Measurements from ENCODE around the gene SHISA3. TPM values are rescaled to one million over a fixed set of nuclear protein-coding genes. Genes with fewer than 3 reads are reported as not detected.

SHISA3 gene
- total and polyA plus RNA-seq, 2 of the 13 experiments (the other 11 are each of a cell fraction or from before 2014, with no cell fraction given) = not detected

DNA sequence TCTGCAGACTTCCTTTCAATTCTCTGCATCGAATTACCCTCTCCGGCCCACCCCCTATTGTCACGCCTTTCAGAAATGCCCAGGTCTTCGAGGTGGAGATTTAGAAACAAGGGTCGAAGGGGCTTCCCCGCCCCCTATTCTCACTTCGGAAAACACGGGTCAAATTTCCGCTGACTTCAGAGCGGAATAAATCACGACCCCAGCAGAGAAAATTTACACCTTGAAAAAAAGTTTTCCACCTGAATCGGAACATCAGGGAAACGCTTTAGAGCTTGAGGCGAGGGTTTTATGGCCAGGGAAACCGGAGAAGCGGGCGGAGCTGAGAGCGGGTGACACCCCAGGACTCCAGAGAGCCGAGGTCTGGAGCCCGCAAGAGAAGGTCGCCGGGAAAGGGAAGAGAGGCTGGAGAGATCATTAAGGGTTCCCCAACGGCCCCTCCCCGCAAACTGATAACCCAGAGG is 1.6 kb downstream of the SHISA3 start:
- H3K27me3 ChIP-seq (ENCODE audit: control insufficient read depth in 1 of 2, insufficient read depth in 2 of 2, low read length in 2 of 2) = peaks cover 2 to 51% of the 10 kb centered on the region in 2 experiments
- WGBS (ENCODE audit: low lambda C conversion rate) = 36% methylated on average over 23 of the region's 24 CpGs
- H3K9ac ChIP-seq (ENCODE audit: insufficient read depth, low read depth, low read length) = no peak overlapping the region
- intact Hi-C loops (cut with micrococcal nuclease; ENCODE audit: unreplicated experiment) = no loop called here
- no peaks in the 10 kb centered on the region for H3K79me2 ChIP-seq (ENCODE audit: insufficient read depth, low read length)
- in situ Hi-C loops (cut with HindIII; ENCODE audit: extremely low pct_ligation_motif_present, low pct_unique_long_range_greater_than_20kb) = no loop called here
- no peaks in the 10 kb centered on the region for H3K4me1 ChIP-seq (ENCODE audit: insufficient read depth, low read length)
- no peaks in the 10 kb centered on the region for H3K9me3 ChIP-seq (ENCODE audit: low read length)
- H2AFZ ChIP-seq (ENCODE audit: low read length) = no peak overlapping the region
- ATAC-seq (no peak), FAIRE-seq (no peak), DNase-seq (ENCODE audit: low spot score) (no peak)
- no peak overlapping the region for H3K4me2 ChIP-seq (ENCODE audit: low read depth, low read length)
- no peaks in the 10 kb centered on the region for H3K36me3 ChIP-seq (replicated peaks in 1 of 2; ENCODE audit: control insufficient read depth in 1 of 2, insufficient read depth in 2 of 2, low read length in 2 of 2)
- TF ChIP-seq ZNF703 (CRISPR knock-in tag; IDR thresholded peaks at IDR 0.05; ENCODE audit: borderline replicate concordance) (no peak), ZNF264 (CRISPR knock-in tag; IDR thresholded peaks at IDR 0.05) (no peak)
- TF ChIP-seq, protein P1, sequence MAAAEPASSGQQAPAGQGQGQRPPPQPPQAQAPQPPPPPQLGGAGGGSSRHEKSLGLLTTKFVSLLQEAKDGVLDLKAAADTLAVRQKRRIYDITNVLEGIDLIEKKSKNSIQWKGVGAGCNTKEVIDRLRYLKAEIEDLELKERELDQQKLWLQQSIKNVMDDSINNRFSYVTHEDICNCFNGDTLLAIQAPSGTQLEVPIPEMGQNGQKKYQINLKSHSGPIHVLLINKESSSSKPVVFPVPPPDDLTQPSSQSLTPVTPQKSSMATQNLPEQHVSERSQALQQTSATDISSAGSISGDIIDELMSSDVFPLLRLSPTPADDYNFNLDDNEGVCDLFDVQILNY (CRISPR knock-in tag; conservative IDR thresholded peaks at IDR 0.05) = no peak
- POLR2A ChIA-PET = no interaction called here
- no peak overlapping the region for H3K4me3 ChIP-seq (replicated peaks in 1 of 3; ENCODE audit: insufficient read depth in 1 of 3, low read depth in 2 of 3, low read length in 3 of 3)
- CTCF ChIA-PET (ENCODE audit: low intra/inter-chr PET ratio, low total read pairs) = no interaction called here
- no TSS peak for BruUV-seq (replicated peaks)
- H3K27ac ChIP-seq (ENCODE audit: extremely low read length, insufficient read depth, low read length) = no peak overlapping the region
- no peaks in the 10 kb centered on the region for H4K20me1 ChIP-seq (ENCODE audit: insufficient read depth, low read length)

DNA sequence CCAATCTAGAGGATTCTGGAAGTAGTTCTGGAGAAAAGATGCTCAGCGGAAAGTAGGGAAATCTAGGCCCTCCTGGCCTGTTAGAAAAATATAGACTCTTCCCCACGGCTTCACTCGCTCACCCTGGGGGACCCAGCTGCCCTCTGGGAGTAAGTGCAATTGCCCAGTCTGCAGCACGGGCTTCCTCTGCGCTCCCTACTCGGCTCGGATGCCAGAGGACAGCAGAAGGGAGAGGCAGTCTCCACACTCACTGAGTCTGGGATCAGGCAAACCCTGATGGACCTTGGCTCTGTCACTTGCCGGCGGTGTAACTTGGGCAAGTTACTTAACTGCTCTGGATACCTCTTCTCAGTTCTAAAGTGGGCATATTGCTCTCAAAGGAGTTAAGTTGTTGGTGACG is 2.1 kb downstream of the SHISA3 start:
- Histone ChIP-seq H3K9ac (ENCODE audit: insufficient read depth, low read depth, low read length) (no peak overlapping the region), H3K79me2 (ENCODE audit: insufficient read depth, low read length) (no peaks in the 10 kb centered on the region), H4K20me1 (ENCODE audit: insufficient read depth, low read length) (no peaks in the 10 kb centered on the region), H3K36me3 (replicated peaks in 1 of 2; ENCODE audit: control insufficient read depth in 1 of 2, insufficient read depth in 2 of 2, low read length in 2 of 2) (no peaks in the 10 kb centered on the region), H3K4me3 (replicated peaks in 1 of 3; ENCODE audit: insufficient read depth in 1 of 3, low read depth in 2 of 3, low read length in 3 of 3) (no peak overlapping the region), H3K27me3 (ENCODE audit: control insufficient read depth in 1 of 2, insufficient read depth in 2 of 2, low read length in 2 of 2) (peaks cover 2 to 51% of the 10 kb centered on the region in 2 experiments), H3K4me2 (ENCODE audit: low read depth, low read length) (no peak overlapping the region), H3K9me3 (ENCODE audit: low read length) (no peaks in the 10 kb centered on the region), H3K4me1 (ENCODE audit: insufficient read depth, low read length) (no peaks in the 10 kb centered on the region), H3K27ac (ENCODE audit: extremely low read length, insufficient read depth, low read length) (no peak overlapping the region), H2AFZ (ENCODE audit: low read length) (no peak overlapping the region)
- FAIRE-seq (no peak), DNase-seq (ENCODE audit: low spot score) (no peak), ATAC-seq (peak; percentile 47)
- TF ChIP-seq ZNF552 (CRISPR knock-in tag; IDR thresholded peaks at IDR 0.05; ENCODE audit: borderline replicate concordance) = no peak
- TF ChIP-seq HES4 (CRISPR knock-in tag; IDR thresholded peaks at IDR 0.05; ENCODE audit: borderline replicate concordance) = no peak
- TF ChIP-seq, protein P2, sequence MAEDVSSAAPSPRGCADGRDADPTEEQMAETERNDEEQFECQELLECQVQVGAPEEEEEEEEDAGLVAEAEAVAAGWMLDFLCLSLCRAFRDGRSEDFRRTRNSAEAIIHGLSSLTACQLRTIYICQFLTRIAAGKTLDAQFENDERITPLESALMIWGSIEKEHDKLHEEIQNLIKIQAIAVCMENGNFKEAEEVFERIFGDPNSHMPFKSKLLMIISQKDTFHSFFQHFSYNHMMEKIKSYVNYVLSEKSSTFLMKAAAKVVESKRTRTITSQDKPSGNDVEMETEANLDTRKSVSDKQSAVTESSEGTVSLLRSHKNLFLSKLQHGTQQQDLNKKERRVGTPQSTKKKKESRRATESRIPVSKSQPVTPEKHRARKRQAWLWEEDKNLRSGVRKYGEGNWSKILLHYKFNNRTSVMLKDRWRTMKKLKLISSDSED (CRISPR knock-in tag; IDR thresholded peaks at IDR 0.05) = no peak
- in situ Hi-C loops (cut with HindIII; ENCODE audit: extremely low pct_ligation_motif_present, low pct_unique_long_range_greater_than_20kb) (no loop called here), intact Hi-C loops (cut with micrococcal nuclease; ENCODE audit: unreplicated experiment) (no loop called here)
- BruUV-seq (replicated peaks) = no TSS peak
- WGBS (ENCODE audit: low lambda C conversion rate) = 4% methylated on average over 7 of the region's 10 CpGs
- POLR2A ChIA-PET = no interaction called here
- CTCF ChIA-PET (ENCODE audit: low intra/inter-chr PET ratio, low total read pairs) = no interaction called here

Measured in HepG2 (cell line).